ENCODE results near the gene HNRNPUL2. TPM values are rescaled to one million over a fixed set of nuclear protein-coding genes. Genes with fewer than 3 reads are reported as not detected.

Gene HNRNPUL2
- total RNA-seq, 1 donor from 2014 or later: 9.2 TPM

- H3K36me3 ChIP-seq (ENCODE audit: control insufficient read depth, insufficient read depth, low read length): peaks cover under 1% of the 10 kb centered on the region
- H3K4me3 ChIP-seq (ENCODE audit: low read depth, low read length): no peak overlapping the region
- no peaks in the 10 kb centered on the region for H3K27me3 ChIP-seq (ENCODE audit: control insufficient read depth, insufficient read depth, low read length)
- no peak for TF ChIP-seq CTCF (IDR thresholded peaks at IDR 0.05; ENCODE audit: insufficient read depth, low read length, severe bottlenecking)
- no peak for DNase-seq (ENCODE audit: low read depth)
- no peak for FAIRE-seq
These were observed 44.7 kb downstream of the HNRNPUL2 start for GRCh38 chr11:62682518-62682917.

GRCh38 chr11:62680825-62681240 is 46.4 kb downstream of the HNRNPUL2 start:
- H3K36me3 ChIP-seq (ENCODE audit: control insufficient read depth, insufficient read depth, low read length): peaks cover 5% of the 10 kb centered on the region
- H3K4me3 ChIP-seq (ENCODE audit: low read depth, low read length): no peak overlapping the region
- TF ChIP-seq CTCF (IDR thresholded peaks at IDR 0.05; ENCODE audit: insufficient read depth, low read length, severe bottlenecking): peak; percentile 57
- peak; percentile 66 for DNase-seq (ENCODE audit: low read depth)
- H3K27me3 ChIP-seq (ENCODE audit: control insufficient read depth, insufficient read depth, low read length): no peaks in the 10 kb centered on the region
- no peak for FAIRE-seq

DNA sequence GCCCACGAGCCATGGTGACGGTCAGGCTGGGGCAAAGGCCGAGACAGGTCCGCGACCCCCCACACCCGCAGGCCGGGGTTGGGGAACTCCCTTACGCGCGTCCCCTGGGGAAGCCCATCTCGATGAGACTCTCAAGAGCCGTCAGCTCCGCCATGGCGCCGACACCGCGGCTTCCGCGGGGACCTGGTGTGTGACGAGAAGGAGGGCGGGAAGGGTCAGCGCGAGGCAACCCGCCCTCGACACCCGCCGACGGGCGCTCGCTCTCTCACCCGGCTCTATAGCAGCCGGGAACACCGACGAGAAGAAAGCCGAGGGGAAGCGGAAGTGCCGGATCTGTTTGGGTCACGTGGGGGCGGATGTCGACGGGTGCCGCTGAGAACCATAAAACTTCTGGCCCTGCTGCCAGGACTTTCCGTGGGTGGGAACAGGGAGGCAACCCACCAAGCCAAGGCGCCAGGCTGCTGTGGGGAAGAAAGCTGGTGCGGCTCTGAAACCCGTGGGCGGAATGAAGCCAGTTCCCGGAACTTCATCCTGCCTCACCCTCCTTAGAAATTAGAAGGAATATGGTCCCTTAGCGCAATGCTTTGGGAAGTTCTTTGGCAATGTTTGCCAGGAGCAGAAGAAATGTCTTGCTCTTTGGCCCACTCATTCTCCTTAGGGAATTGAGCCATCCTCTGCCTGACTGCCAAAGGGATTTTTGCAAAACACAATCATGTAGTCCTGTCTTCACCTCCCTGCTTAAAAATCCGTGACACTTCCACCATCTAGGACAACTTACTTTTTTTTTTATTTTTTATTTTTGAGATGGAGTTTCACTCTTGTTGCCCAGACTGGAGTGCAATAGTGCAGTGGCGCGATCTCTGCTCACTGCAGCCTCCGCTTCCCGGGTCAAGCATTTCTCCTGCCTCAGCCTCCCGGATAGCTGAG is 48.2 kb downstream of the HNRNPUL2 start, which contains the start of gene UBXN1:
TSS of gene UBXN1 (minus strand) at position 304 of the 927 bp plus-strand sequence. CDS start at position 154, 150 bp downstream.
- Histone ChIP-seq H3K4me3 (ENCODE audit: low read depth, low read length) (peak within 1 kb of the TSS; percentile 98), H3K36me3 (ENCODE audit: control insufficient read depth, insufficient read depth, low read length) (peaks cover 5% of the 10 kb centered on the region), H3K27me3 (ENCODE audit: control insufficient read depth, insufficient read depth, low read length) (no peaks in the 10 kb centered on the region)
- no peak for FAIRE-seq
- peak; percentile 75 for DNase-seq (ENCODE audit: low read depth)
- TF ChIP-seq CTCF (IDR thresholded peaks at IDR 0.05; ENCODE audit: insufficient read depth, low read length, severe bottlenecking): no peak

GRCh38 chr11:62678433-62678769 is 48.9 kb downstream of the HNRNPUL2 start:
- Histone ChIP-seq H3K4me3 (ENCODE audit: low read depth, low read length) (peak overlapping the region; percentile 98), H3K27me3 (ENCODE audit: control insufficient read depth, insufficient read depth, low read length) (no peaks in the 10 kb centered on the region), H3K36me3 (ENCODE audit: control insufficient read depth, insufficient read depth, low read length) (peaks cover 5% of the 10 kb centered on the region)
- DNase-seq (ENCODE audit: low read depth) (no peak), FAIRE-seq (no peak)
- no peak for TF ChIP-seq CTCF (IDR thresholded peaks at IDR 0.05; ENCODE audit: insufficient read depth, low read length, severe bottlenecking)

GRCh38 chr11:62677714-62678113 is 49.5 kb downstream of the HNRNPUL2 start:
- Histone ChIP-seq H3K4me3 (ENCODE audit: low read depth, low read length) (no peak overlapping the region), H3K36me3 (ENCODE audit: control insufficient read depth, insufficient read depth, low read length) (peaks cover 5% of the 10 kb centered on the region), H3K27me3 (ENCODE audit: control insufficient read depth, insufficient read depth, low read length) (no peaks in the 10 kb centered on the region)
- DNase-seq (ENCODE audit: low read depth): no peak
- no peak for FAIRE-seq
- TF ChIP-seq CTCF (IDR thresholded peaks at IDR 0.05; ENCODE audit: insufficient read depth, low read length, severe bottlenecking): no peak
